HG03442 (cell line): ENCODE data around the gene TLR9.

Experiments
- ATAC-seq: cut with Tn5 transposase; IDR thresholded peaks from one replicate; pipeline ENCODE4 v1.9.1; 2021; ENCODE audit warnings: mild to moderate bottlenecking, moderate library complexity; ENCODE audit not compliant: unreplicated experiment

The TLR9 gene

GRCh38 chr3:52218026-52218425 is 7.4 kb downstream of the TLR9 start:
- ATAC-seq: no peak

GRCh38 chr3:52217409-52217805 is 8.0 kb downstream of the TLR9 start:
- ATAC-seq: no peak

- ATAC-seq: no peak
Observed at GRCh38 chr3:52216585-52217408, 8.6 kb downstream of the TLR9 start.

GRCh38 chr3:52215351-52215750 is 10.1 kb downstream of the TLR9 start:
- ATAC-seq: no peak

GRCh38 chr3:52213901-52214300 is 11.5 kb downstream of the TLR9 start:
- no peak for ATAC-seq

GRCh38 chr3:52213005-52213404 is 12.4 kb downstream of the TLR9 start:
- ATAC-seq: no peak

- no peak for ATAC-seq
Observed at GRCh38 chr3:52211268-52211891, 14.1 kb downstream of the TLR9 start.

- ATAC-seq: no peak
Observed at GRCh38 chr3:52210550-52211046, 14.8 kb downstream of the TLR9 start.

- no peak for ATAC-seq
Observed at GRCh38 chr3:52210037-52210436, 15.4 kb downstream of the TLR9 start.

GRCh38 chr3:52208556-52208955 is 16.9 kb downstream of the TLR9 start:
- ATAC-seq: no peak

- ATAC-seq: no peak
Observed at GRCh38 chr3:52205727-52206372, 19.6 kb downstream of the TLR9 start.

GRCh38 chr3:52204337-52205073 is 20.9 kb downstream of the TLR9 start:
- ATAC-seq: no peak

GRCh38 chr3:52203701-52204100 is 21.7 kb downstream of the TLR9 start:
- ATAC-seq: no peak

- ATAC-seq: no peak
Observed at GRCh38 chr3:52202384-52203077, 22.9 kb downstream of the TLR9 start.

GRCh38 chr3:52200981-52201679 is 24.3 kb downstream of the TLR9 start:
- ATAC-seq: no peak

- no peak for ATAC-seq
Observed at GRCh38 chr3:52198643-52199608, 26.5 kb downstream of the TLR9 start.

GRCh38 chr3:52197842-52198625 is 27.4 kb downstream of the TLR9 start, which contains the start of gene ALAS1:
ALAS1 (plus strand) TSS chr3:52198160; CDS start chr3:52199242, 1,082 bp downstream.
- ATAC-seq: peak; percentile 76

- ATAC-seq: no peak
Observed at GRCh38 chr3:52197499-52197841, 28.0 kb downstream of the TLR9 start.
